GM18861 (cell line): Measurements from ENCODE around the gene POTEI.
"Not testable (repeated sequence)": the region's sequence is repeated elsewhere in the genome, so short reads cannot be mapped to it uniquely, and the experiment has no call there.

Source experiments
- ATAC-seq: cut with Tn5 transposase; IDR thresholded peaks from one replicate; pipeline ENCODE4 v1.9.1; 2021; ENCODE audit not compliant: unreplicated experiment

The POTEI gene

GRCh38 chr2:130509228-130509627, at the start of gene POTEI:
TSS of gene POTEI (minus strand) at chr2:130509328. CDS start at chr2:130509235, 93 bp downstream.
- not testable (repeated sequence) for ATAC-seq

DNA sequence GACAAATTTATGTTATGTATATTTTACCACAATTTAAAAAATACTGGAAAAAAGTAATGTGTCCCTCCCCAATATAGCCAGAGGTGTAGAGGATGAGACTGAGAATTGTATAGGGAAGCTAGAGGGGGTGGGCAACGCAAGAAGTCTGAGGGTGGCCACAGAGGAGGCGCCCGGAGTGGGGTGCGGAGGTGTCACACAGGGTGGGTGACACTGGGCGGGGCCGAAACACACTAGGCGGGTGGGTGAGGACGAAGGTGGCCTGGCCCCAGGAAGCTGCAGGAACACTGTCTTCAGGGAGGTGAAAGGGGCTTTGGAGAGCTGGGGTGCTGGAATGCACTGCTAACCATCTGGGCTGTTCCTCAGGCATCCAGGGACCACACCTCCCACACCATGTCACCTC, 47.3 kb upstream of the POTEI start:
- ATAC-seq = not testable (repeated sequence)

- ATAC-seq = not testable (repeated sequence)
Observed at GRCh38 chr2:130554178-130554577, 45.0 kb upstream of the POTEI start.

DNA sequence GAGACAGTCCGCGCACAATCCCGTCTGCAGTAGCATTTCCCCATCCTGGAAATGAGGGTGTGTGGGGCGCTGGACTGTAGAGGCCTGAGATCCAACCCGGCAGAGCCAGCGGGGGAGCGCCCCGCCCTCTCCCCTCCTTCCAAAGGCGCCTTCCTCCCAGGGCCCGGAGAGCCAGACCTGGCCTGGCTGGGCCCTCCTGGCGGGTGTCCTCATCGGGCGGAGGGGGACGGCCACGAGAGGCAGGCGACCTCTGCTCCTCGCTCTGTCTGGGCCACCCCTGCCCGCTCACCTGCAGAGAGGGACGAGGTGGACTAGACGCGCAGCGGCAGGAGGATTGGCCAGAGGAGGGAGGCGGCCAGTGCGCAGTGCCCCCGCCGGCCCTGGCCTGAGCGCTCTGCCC, 40.3 kb upstream of the POTEI start:
- ATAC-seq = not testable (repeated sequence)

DNA sequence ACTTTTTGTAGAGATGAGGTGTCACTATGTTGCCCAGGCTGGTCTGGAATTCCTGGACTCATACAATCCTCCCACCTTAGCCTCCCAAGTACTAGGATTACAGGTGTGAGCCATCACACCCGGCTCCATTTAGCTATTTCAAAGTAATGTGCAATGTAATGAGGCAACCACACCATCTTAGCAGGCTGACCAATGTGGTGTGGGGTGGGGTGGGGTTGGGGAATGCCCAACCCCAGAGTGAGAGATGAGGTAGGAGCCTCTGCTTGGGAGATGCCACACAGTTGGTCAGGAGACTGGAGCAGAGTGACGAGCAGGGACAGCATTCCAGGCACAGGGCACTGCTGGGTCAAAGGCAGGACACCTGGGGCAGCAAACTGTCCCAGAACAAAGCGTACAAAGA, 39.3 kb upstream of the POTEI start:
- ATAC-seq = not testable (repeated sequence)

GRCh38 chr2:130544978-130545377, 35.9 kb upstream of the POTEI start:
- ATAC-seq = not testable (repeated sequence)

GRCh38 chr2:130543785-130544528, 34.8 kb upstream of the POTEI start:
- ATAC-seq = not testable (repeated sequence)

GRCh38 chr2:130542789-130543188, 33.7 kb upstream of the POTEI start:
- not testable (repeated sequence) for ATAC-seq

DNA sequence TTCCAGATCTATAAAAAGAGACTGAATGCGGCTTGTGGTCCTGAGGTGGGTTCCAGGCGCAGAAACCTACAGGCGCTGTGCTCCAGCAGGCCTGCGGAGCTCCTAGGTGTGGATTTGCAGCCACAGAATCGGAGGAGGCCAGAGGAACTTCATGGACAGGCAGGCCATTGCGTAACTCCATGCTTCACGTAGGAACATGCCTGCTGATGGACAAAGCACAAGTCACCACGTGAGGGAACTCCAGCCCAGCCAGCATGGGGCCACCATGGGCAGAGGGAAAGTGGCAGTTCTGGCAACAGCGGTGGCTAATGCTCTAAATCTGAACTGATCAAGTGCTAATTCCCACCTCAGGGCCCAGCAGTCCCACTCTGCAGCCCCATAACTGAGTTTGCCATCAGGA, 29.1 kb upstream of the POTEI start:
- not testable (repeated sequence) for ATAC-seq

DNA sequence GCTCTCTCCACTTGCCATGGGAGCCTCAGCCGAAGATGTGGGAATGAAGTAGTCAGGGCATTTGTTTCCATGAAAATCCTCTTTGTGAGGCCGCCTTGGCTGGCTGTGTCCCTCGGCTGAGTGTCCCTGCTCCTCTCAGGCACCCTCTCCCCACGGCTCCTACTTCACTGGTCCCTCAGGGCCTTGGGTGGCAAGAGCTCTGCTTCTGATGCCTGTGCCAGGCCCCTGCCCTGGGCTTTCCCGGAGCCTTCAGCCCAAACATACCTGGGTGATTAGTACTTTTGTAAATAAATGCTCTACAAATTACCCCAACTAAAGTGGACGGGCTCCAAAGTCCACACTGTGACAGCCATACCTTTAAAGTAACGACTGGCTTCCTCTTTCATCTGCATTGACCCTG, 27.5 kb upstream of the POTEI start:
- not testable (repeated sequence) for ATAC-seq

DNA sequence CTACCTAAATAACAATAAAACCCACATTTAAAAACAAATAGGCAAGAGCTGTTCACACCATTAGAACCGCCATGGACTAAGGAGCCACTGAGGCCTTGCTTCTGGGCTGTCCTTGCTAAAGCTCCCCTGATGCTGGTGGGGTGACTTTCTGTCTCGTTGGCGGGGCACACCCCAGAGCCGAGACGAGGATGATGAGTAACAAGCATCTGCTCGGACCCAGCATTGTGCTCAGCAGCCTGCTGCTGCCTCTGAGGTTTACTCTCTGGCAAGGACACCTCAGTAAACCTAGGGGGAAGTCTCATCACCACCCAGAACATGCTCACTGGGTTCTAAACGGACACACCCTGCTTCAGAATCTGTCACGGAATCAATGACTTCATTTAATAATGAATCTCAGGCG, 22.5 kb upstream of the POTEI start:
- ATAC-seq = peak; percentile 41

DNA sequence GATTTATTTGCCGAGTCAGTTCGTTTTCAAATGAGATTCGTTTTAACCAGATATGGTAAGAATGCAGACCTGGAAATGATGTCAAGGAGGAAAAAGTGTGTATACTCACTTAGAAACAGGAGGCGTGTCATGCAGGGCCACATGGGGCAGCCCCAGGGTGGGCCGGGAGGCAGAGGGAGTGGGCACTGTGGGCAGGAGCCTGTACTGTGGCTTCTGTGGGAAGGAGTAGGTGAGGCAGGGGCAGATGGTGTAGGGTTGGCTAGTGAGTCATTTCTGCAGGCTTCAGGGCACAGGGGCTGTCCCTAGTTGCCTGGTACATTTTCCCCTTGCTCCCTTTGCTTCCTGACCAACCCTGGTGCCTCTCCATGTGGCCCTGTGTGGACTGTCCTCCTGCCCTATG, 22.1 kb upstream of the POTEI start:
- peak; percentile 81 for ATAC-seq

GRCh38 chr2:130530212-130530611, 21.1 kb upstream of the POTEI start:
- ATAC-seq = not testable (repeated sequence)

DNA sequence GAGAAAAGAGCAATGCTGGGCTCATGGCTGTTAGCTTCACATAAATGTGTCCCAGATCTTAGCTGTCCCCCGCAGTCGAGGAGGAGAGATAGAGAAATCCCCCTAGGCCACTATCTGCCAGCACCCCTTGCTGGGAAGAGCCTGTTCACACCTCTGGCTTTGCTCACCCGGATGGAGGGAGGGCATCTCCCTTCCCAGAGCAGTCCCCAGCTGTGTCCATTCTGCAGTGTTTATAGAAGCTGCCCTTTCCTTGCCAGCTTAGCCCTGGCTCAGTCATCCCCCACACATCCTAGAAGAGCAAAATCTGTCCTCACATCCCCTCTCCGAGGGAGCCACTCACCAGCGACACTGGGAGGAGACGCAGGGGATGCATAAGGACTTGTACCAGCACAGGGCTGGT, 20.4 kb upstream of the POTEI start:
- not testable (repeated sequence) for ATAC-seq

- not testable (repeated sequence) for ATAC-seq
Observed at GRCh38 chr2:130527365-130527967, 18.3 kb upstream of the POTEI start.

- ATAC-seq = not testable (repeated sequence)
Observed at GRCh38 chr2:130522390-130522789, 13.3 kb upstream of the POTEI start.

DNA sequence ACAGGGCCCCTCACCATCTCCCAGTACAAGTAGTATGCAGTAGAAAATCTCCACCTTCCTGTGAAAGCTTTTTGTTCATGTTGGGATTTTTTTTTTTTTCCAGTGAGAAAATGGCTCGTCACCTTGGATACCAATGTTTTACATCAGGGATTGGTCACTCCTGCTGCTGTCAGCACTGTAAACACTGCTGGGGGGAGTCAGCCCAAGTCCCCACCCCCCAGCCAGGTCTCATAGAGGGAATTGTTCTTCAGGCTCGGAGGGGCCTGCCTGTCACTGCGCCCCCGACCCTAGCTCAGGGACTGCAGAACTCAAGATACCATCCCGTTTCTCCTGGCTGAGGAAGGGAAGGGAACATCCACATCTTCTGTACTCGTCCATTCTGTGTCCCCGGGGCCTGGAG, 11.9 kb upstream of the POTEI start, which contains the start of gene CFC1B:
Gene CFC1B, plus strand, starts transcription at position 231 of the 400 bp plus-strand sequence. CDS start 263 bp downstream, outside the sequence.
- not testable (repeated sequence) for ATAC-seq

DNA sequence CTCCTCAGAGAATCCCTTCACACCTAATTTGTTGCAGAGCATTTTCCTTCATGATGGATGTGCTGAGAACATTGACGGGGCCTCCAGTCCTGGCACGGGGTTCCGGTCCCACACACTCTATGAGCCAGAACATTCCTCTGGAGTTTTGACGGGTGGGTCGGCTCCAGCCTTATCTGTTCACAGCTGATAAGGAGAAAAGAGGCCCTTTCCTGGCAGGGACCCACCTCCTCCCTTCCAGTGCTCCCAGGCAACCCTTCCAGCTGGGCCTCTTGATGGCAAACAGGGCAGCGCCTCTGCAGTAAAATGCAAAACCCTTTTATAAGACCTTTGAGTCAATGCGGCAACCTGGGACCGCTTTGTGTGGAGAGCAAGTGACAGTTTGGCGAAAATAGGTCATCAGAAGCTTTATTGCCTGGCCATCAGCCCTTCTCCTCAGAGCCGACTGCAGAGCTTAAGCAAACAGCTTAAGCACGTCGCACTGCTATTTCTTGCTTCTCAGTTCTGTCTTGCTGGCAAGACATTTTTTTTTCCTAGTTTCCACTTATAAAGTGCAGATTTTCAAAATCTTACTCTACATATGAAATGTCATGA, 9.5 kb upstream of the POTEI start:
- ATAC-seq = not testable (repeated sequence)

DNA sequence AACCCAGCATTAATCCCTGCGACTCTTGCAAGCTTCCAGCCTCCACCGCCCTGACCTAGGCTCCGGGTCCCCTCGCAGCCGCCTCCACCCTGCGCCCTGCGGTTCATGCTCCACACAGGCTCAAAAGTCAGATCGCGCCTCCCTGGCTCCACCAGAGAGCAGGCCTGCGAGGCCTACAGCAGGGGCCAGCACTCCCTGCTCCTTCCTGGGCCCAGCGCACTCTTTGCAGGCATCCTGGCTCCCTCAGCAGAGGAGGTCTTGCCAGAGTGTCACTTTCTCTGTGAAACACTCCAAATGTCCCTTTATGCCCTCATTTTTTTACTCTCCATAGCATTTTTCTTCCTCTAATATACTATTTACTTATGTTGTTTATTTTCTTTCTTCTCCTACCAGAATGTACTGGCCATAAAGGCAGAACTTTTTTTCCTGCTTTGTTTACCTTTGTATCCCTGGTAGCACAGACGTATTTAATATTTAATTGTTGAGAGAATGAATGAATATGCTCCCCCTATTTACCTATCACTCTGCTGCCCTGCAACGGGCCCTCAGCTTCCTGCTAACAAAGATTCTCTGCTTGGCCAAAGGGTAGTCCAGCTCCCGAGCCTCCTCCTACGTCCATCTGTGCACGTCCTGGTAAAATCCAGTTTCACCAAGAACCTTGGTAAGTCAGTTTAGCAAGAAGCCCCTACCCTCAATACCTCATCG, 2.8 kb upstream of the POTEI start:
- not testable (repeated sequence) for ATAC-seq

DNA sequence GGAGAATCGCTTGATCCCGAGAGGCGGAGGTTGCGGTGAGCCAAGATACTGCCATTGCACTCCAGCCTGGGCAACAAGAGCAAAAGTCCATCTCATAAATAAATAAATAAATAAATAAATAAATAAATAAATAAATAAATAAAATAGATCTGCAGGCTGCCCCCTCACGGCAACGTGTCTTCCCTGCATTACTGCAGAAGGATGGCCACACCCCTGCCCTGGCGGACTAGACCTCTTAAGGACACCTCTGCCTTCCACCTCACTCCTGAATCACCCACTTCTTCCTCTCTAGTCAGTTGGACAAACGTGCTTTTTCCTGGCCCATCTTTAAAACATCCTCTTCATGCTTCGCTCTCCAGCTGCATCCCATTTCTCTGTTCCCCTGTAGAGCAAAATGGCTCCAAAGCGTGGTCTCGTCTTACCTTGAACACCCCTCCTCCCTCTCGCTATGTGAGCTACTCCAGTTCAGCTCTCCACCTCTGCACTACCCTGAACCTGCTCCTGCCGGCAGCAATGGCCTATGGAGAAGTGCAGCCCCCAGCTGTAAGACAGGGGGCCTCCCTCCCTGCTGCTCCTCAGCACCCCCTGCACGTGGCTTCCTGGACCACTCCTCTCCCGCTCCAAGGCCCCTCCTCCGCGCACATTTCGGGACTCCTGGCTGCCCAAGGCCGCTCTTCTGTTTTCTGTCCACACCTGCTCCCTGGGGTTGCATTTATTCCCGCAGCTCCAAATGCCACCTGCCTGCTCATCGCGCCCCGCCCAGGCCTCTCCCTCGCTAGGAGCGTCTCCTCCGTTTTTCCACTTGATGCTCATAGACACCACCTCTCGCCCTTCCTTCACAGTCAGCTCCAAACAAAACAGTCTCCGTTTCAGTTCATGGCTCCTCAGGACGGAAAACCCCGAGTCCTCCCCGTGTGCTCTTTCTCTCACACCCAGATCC, 1.9 kb upstream of the POTEI start:
- ATAC-seq = not testable (repeated sequence)
